Raji (cell line): ENCODE data around the gene MND1.

ENCODE experiments used
- POLR2A ChIP-seq: IDR thresholded peaks from 2 replicates; pipeline ENCODE4 v1.6.1; 2011; ENCODE audit warnings: low read depth, low read length, control low read depth; ENCODE audit not compliant: insufficient read depth

The MND1 gene

GRCh38 chr4:153374442-153374841 is 30.0 kb downstream of the MND1 start:
- TF ChIP-seq POLR2A: no peak

- no peak for TF ChIP-seq POLR2A
Measured at GRCh38 chr4:153375303-153375702, 30.8 kb downstream of the MND1 start.

GRCh38 chr4:153383131-153383530 is 38.6 kb downstream of the MND1 start:
- TF ChIP-seq POLR2A: no peak

- TF ChIP-seq POLR2A: no peak
Measured at GRCh38 chr4:153384160-153384559, 39.7 kb downstream of the MND1 start.

GRCh38 chr4:153385784-153386183 is 41.3 kb downstream of the MND1 start:
- TF ChIP-seq POLR2A: no peak

GRCh38 chr4:153387981-153388380 is 43.5 kb downstream of the MND1 start:
- TF ChIP-seq POLR2A: no peak

GRCh38 chr4:153393397-153393796 is 48.9 kb downstream of the MND1 start:
- no peak for TF ChIP-seq POLR2A

- no peak for TF ChIP-seq POLR2A
Measured at GRCh38 chr4:153394945-153395344, 50.5 kb downstream of the MND1 start.

GRCh38 chr4:153398713-153399112 is 54.2 kb downstream of the MND1 start:
- no peak for TF ChIP-seq POLR2A

- no peak for TF ChIP-seq POLR2A
Measured at GRCh38 chr4:153399358-153399757, 54.9 kb downstream of the MND1 start.

- TF ChIP-seq POLR2A: no peak
Measured at GRCh38 chr4:153401501-153401900, 57.0 kb downstream of the MND1 start.

- TF ChIP-seq POLR2A: no peak
Measured at GRCh38 chr4:153402366-153402765, 57.9 kb downstream of the MND1 start.

- no peak for TF ChIP-seq POLR2A
Measured at GRCh38 chr4:153403726-153404125, 59.2 kb downstream of the MND1 start.

- no peak for TF ChIP-seq POLR2A
Measured at GRCh38 chr4:153407906-153408305, 63.4 kb downstream of the MND1 start.

GRCh38 chr4:153408932-153409331 is 64.4 kb downstream of the MND1 start:
- TF ChIP-seq POLR2A: no peak

GRCh38 chr4:153409412-153409811 is 64.9 kb downstream of the MND1 start:
- no peak for TF ChIP-seq POLR2A

- no peak for TF ChIP-seq POLR2A
Measured at GRCh38 chr4:153409924-153410501, 65.5 kb downstream of the MND1 start.
